Neural cell (in vitro differentiated cells): Measurements from ENCODE around the gene NUP210. TPM values are rescaled to one million over a fixed set of nuclear protein-coding genes. Genes with fewer than 3 reads are reported as not detected.

ENCODE experiments used
- H2AFZ ChIP-seq: fragments of 200-600, 300-800 bp; sonication (generic), shearing (Covaris generic); 2 replicates; pipeline ENCODE4 v1.6.0; 2014; ENCODE audit warnings: low read depth, mild to moderate bottlenecking, antibody characterized with exemption, low read length, moderate library complexity
- H3F3A ChIP-seq: fragments of 200-600 bp; shearing (Covaris generic); 2 replicates; pipeline ENCODE4 v1.6.1; 2016; ENCODE audit warnings: mild to moderate bottlenecking, moderate library complexity, mixed read lengths, antibody characterized with exemption, low read length; ENCODE audit not compliant: insufficient read depth, poor library complexity, severe bottlenecking
- H3K27ac ChIP-seq: fragments of 200-600, 300-800 bp; sonication (generic), shearing (Covaris generic); 2 replicates; pipeline ENCODE4 v1.5.1; 2014; ENCODE audit warnings: mild to moderate bottlenecking, low read length, moderate library complexity
- H3K27me3 ChIP-seq: fragments of 300-800, 200-600 bp; sonication (generic), shearing (Covaris generic); 2 replicates; pipeline ENCODE4 v1.6.0; 2014; ENCODE audit warnings: mild to moderate bottlenecking, low read depth, low read length, moderate library complexity; ENCODE audit not compliant: insufficient read depth
- H3K36me3 ChIP-seq: fragments of 300-800, 200-600 bp; sonication (generic), shearing (Covaris generic); 2 replicates; pipeline ENCODE4 v1.5.1; 2014; ENCODE audit warnings: mild to moderate bottlenecking, antibody characterized with exemption, low read length, moderate library complexity; ENCODE audit not compliant: insufficient read depth
- H3K4me2 ChIP-seq: fragments of 300-800, 200-600 bp; sonication (generic), shearing (Covaris generic); 2 replicates; pipeline ENCODE4 v1.6.0; 2014; ENCODE audit warnings: mild to moderate bottlenecking, low read length
- H3K4me3 ChIP-seq: fragments of 300-800, 200-600 bp; sonication (generic), shearing (Covaris generic); 2 replicates; pipeline ENCODE4 v1.5.1; 2014; ENCODE audit warnings: mild to moderate bottlenecking, low read length, moderate library complexity
- H3K79me2 ChIP-seq: fragments of 200-600 bp; shearing (Covaris generic); replicated peaks from 2 replicates; pipeline ENCODE4 v1.6.0; 2014; ENCODE audit warnings: mild to moderate bottlenecking, low read length, moderate library complexity; ENCODE audit not compliant: insufficient read depth
- H3K9ac ChIP-seq: fragments of 300-800, 200-600 bp; sonication (generic), shearing (Covaris generic); 2 replicates; pipeline ENCODE4 v1.6.1; 2016; ENCODE audit warnings: mild to moderate bottlenecking, low read length, mixed read lengths
- H3K9me2 ChIP-seq: fragments of 200-600 bp; shearing (Covaris generic); 2 replicates; pipeline ENCODE4 v1.6.1; 2016; ENCODE audit warnings: mild to moderate bottlenecking, low read length, mixed read lengths; ENCODE audit not compliant: insufficient read depth
- H3K9me3 ChIP-seq: fragments of 200-600, 300-800 bp; sonication (generic), shearing (Covaris generic); 2 replicates; pipeline ENCODE4 v1.6.1; 2016; ENCODE audit warnings: mild to moderate bottlenecking, mixed run types, low read length, moderate library complexity, mixed read lengths
- H4K20me1 ChIP-seq: fragments of 200-600 bp; shearing (Covaris generic); 2 replicates; pipeline ENCODE4 v1.6.1; 2016; ENCODE audit warnings: mild to moderate bottlenecking, mixed run types; ENCODE audit not compliant: insufficient read depth
- EP300 ChIP-seq: fragments of 450-650 bp; conservative IDR thresholded peaks from 2 replicates; pipeline ENCODE4 v1.6.1; 2014; ENCODE audit warnings: antibody characterized with exemption, mild to moderate bottlenecking, moderate library complexity; ENCODE audit not compliant: poor library complexity, severe bottlenecking
- EZH2 ChIP-seq: fragments of 200-600, 300-800 bp; shearing (Covaris generic), sonication (generic); IDR thresholded peaks from 2 replicates; pipeline ENCODE4 v1.6.1; 2014; ENCODE audit warnings: antibody characterized with exemption, low read length, borderline replicate concordance, mild to moderate bottlenecking; ENCODE audit not compliant: insufficient read depth, poor library complexity, severe bottlenecking
- MXI1 ChIP-seq: fragments of 450-650 bp; conservative IDR thresholded peaks from 2 replicates; pipeline ENCODE4 v1.6.1; 2014; ENCODE audit warnings: antibody characterized with exemption, mild to moderate bottlenecking; ENCODE audit not compliant: poor library complexity, severe bottlenecking
- POLR2AphosphoS5 ChIP-seq: IDR thresholded peaks from 2 replicates; pipeline ENCODE4 v1.6.1; 2012
- RAD21 ChIP-seq: fragments of 450-650 bp; conservative IDR thresholded peaks from 2 replicates; pipeline ENCODE4 v1.6.1; 2014; ENCODE audit warnings: antibody characterized with exemption, mild to moderate bottlenecking, moderate library complexity
- REST ChIP-seq: IDR thresholded peaks from 2 replicates; pipeline ENCODE4 v1.6.1; 2012; ENCODE audit warnings: borderline replicate concordance
- SMC3 ChIP-seq: fragments of 450-650 bp; conservative IDR thresholded peaks from 2 replicates; pipeline ENCODE4 v1.6.1; 2014; ENCODE audit warnings: antibody characterized with exemption, mild to moderate bottlenecking, moderate library complexity; ENCODE audit not compliant: poor library complexity
- TAF1 ChIP-seq: IDR thresholded peaks from 2 replicates; pipeline ENCODE4 v1.6.1; 2012; ENCODE audit warnings: low read depth
- polyA plus RNA-seq: library from polyadenylated mRNA; depleted of rRNA; stranded (reverse); fragments of >200 nt; gene quantifications from 2 replicates; pipeline ENCODE4 v1.2.3, GENCODE V29; 2014
- TF ChIP-seq, protein P1 (sequence below): fragments of 450-650 bp; IDR thresholded peaks from 2 replicates; pipeline ENCODE4 v1.5.1; 2014; ENCODE audit warnings: antibody characterized with exemption, mild to moderate bottlenecking, moderate library complexity; ENCODE audit not compliant: poor library complexity, severe bottlenecking

Gene NUP210
- polyA plus RNA-seq, 1 donor from 2014 or later, result 8.2 TPM

DNA sequence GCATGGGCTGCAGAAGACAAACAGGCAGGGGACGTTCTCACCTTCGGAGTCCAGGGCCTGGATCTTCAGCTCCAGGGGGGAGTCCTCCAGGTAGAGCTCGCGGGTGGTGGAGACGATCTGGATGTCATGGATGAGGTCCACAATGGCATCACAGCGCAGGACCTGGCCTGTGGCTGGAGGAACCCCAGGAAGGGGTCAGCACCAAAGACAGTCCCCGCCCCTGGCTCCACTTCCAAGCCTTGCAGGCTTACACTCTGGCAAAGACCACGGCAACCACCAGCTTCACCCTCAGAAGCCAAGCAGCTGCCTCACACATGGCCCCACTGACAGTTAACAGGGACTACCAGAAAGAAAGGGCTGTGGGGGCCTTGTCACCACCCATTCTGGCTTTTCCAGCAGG lies 22.8 kb downstream of the NUP210 start:
- Histone ChIP-seq H3K9me2 (no peaks in the 10 kb centered on the region), H3K36me3 (no peaks in the 10 kb centered on the region), H4K20me1 (no peaks in the 10 kb centered on the region), H3K4me2 (no peak overlapping the region), H3K79me2 (peaks cover 3% of the 10 kb centered on the region), H3K27ac (no peak overlapping the region), H3F3A (no peaks in the 10 kb centered on the region), H2AFZ (no peak overlapping the region), H3K4me3 (no peak overlapping the region), H3K9ac (no peak overlapping the region), H3K9me3 (no peaks in the 10 kb centered on the region), H3K27me3 (no peaks in the 10 kb centered on the region)
- no peak for TF ChIP-seq POLR2AphosphoS5
- no peak for TF ChIP-seq MXI1
- TF ChIP-seq, protein P1, sequence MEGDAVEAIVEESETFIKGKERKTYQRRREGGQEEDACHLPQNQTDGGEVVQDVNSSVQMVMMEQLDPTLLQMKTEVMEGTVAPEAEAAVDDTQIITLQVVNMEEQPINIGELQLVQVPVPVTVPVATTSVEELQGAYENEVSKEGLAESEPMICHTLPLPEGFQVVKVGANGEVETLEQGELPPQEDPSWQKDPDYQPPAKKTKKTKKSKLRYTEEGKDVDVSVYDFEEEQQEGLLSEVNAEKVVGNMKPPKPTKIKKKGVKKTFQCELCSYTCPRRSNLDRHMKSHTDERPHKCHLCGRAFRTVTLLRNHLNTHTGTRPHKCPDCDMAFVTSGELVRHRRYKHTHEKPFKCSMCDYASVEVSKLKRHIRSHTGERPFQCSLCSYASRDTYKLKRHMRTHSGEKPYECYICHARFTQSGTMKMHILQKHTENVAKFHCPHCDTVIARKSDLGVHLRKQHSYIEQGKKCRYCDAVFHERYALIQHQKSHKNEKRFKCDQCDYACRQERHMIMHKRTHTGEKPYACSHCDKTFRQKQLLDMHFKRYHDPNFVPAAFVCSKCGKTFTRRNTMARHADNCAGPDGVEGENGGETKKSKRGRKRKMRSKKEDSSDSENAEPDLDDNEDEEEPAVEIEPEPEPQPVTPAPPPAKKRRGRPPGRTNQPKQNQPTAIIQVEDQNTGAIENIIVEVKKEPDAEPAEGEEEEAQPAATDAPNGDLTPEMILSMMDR, result no peak
- TF ChIP-seq TAF1, result no peak
- TF ChIP-seq EP300, result no peak
- TF ChIP-seq SMC3, result no peak
- no peak for TF ChIP-seq EZH2
- TF ChIP-seq RAD21, result no peak
- TF ChIP-seq REST, result no peak

DNA sequence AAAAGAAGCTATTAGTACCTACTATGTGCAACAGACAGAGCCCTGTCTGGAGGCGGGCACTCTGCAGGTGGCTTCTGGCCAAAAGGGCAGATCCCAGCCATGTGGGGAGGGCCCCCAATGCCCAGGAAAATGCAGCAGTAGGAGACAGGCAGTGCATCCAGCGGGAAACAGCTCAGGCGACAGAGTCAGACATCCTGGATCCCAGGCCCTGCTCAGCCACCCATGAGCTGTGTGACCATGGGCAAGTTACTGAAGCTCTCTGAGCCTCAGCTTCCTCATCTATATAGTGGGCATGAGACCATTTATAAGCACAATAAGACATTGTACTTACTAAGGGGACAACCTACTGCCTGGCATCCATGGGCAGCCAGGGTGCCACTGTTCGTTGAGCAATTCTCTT lies 25.8 kb downstream of the NUP210 start:
- H4K20me1 ChIP-seq, result no peaks in the 10 kb centered on the region
- H3K9me3 ChIP-seq, result no peaks in the 10 kb centered on the region
- H2AFZ ChIP-seq, result no peak overlapping the region
- H3K36me3 ChIP-seq, result no peaks in the 10 kb centered on the region
- no peaks in the 10 kb centered on the region for H3K27me3 ChIP-seq
- no peaks in the 10 kb centered on the region for H3K79me2 ChIP-seq
- H3F3A ChIP-seq, result no peaks in the 10 kb centered on the region
- no peak overlapping the region for H3K9ac ChIP-seq
- H3K4me3 ChIP-seq, result no peak overlapping the region
- H3K4me2 ChIP-seq, result no peak overlapping the region
- no peak for TF ChIP-seq TAF1
- TF ChIP-seq MXI1, result no peak
- no peak for TF ChIP-seq POLR2AphosphoS5
- no peak for TF ChIP-seq SMC3
- no peak for TF ChIP-seq EZH2
- no peak for TF ChIP-seq REST
- TF ChIP-seq RAD21, result no peak
- TF ChIP-seq EP300, result no peak
- TF ChIP-seq, protein P1, result no peak
- H3K9me2 ChIP-seq, result no peaks in the 10 kb centered on the region
- H3K27ac ChIP-seq, result no peak overlapping the region
